Kidney capillary endothelial cell (primary cell): Measurements from ENCODE around the gene ODF2.
A peak's percentile ranks its signal among the peaks of the same experiment; 100 is the strongest.
"Not testable (repeated sequence)": the region's sequence is repeated elsewhere in the genome, so short reads cannot be mapped to it uniquely, and the experiment has no call there.

Experiments
- DNase-seq: peaks from one replicate; pipeline ENCODE4 v3.0.0-alpha.2; 2018; ENCODE audit warnings: low spot score

ODF2 gene

DNA sequence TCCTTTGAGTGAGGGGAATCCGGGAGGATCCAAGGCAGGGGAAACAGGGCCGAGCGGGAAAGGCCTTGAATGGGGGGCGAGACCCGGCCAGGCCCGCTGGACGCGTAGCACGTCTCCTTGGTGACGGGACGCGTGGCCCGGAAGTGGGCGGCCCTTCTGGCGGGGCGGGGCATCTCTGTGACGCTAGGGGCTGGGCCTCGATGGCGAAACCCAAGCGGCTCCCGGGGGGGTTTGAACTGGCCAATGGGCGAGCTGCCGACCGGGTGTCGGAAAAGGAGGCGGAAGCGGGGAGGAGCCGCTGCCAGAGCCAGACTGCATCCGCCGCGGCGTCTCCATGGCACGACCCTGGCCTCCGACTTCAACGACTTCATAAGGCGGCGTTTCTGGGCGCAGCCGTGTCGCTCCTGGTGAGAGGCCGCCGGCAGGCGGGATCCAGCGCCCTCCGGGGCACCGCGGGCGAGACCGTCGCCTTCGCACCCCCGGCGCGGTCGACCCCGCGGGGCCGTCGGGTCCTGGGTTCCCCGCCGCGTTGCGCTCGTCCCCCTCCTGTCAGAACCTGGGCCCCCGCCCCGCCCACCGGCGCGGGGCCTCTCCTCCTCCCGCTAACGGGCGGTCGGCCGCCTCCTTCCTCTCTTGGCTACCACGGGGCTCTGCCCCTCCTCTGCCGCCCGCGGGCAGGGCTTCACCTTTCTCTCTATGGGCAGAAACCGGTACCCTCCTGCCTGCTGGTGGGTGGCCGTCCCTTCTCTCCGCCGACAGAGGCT lies at the start of gene ODF2:
TSS of gene ODF2 (plus strand) at position 158 of the 764 bp plus-strand sequence. CDS start at position 244, 86 bp downstream.
- DNase-seq: peak; percentile 94

DNA sequence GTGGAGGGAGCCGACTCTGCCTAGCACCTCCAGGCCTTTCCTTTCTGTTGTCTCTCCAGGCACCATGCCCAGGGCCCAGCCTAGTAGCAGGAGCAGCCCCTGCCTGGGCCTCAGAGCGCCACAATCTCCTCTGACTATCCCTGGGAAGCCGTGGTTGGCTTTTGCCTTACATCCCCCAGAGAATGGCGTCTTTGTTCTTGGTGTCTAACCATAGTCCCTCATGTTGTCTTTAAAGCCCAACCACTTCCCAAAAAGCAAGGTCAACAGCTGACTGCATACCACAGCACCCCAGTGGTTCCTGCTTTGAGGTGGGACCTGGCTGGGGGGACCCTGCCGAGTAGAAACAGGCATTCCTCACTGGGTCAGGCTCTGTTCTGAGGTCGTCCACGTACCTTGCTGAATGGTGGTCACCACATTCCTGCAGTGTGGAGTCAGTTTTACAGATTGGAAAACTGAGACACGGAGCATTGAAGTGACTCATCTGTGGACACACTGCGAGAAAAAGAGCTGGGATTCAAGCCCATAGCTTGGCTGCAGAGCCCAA lies 48.9 kb upstream of the ODF2 start:
- no peak for DNase-seq

DNA sequence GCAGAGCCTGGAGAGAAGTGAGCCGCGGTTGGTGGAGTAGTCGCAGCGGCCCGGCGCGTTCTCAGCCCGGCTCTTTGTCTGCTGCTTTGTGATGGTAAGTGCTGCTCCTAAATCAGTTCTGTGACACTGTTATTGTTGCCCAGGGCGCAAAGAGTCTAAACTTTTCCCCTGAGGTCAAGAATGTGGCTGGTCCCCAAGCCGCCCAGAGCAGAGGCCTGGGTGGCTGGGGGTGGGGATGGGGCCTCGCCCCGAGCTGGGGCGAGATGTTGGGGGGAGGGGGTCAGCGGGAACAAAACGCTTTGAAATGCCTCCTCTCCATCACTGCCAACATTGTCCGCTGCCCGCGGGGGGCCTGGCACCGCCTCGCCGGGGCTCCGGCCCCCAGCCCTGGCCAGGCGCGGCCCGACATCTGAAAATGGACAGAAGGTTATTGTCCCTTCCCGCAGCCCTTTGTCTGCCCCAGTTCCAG lies 46.8 kb upstream of the ODF2 start:
- no peak for DNase-seq

DNA sequence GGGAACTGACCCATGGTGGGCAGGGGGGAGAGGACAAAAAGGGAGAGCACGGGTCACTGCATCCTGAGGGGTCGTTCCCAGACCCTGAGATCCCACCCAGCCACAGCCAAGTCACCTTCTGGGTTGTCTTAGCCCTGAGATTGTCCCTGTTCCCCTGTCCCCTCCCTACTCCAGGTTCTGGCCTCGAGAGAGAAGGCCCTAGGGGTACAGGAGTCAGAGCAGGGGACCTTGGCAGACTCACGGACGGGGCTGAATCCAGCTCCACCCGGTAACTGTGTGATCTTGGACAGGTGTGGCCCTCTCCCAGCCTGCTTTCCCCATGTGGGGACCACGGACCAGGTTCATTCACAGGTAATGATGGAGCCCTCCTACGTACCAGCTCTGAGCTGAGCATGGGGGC lies 46.4 kb upstream of the ODF2 start:
- no peak for DNase-seq

DNA sequence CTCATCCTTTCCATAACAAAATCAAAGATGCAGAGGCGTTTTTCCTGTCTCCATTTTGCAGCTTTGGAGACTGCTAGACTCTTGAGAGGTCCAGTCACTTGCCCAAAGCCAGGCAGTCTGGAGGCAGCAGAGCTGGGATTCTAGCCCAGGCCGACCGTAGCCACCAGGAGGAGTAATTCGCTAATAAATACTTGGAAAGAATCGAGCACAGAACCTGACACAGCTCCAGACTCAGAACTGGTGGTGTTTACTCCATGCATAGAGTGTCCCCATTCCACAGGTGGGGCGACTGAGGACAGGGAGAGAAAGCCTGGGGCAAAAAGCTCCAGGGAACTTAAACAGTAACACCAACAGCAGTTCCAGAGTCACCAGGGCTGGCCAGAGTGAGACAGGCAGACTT lies 45.8 kb upstream of the ODF2 start:
- DNase-seq: no peak

DNA sequence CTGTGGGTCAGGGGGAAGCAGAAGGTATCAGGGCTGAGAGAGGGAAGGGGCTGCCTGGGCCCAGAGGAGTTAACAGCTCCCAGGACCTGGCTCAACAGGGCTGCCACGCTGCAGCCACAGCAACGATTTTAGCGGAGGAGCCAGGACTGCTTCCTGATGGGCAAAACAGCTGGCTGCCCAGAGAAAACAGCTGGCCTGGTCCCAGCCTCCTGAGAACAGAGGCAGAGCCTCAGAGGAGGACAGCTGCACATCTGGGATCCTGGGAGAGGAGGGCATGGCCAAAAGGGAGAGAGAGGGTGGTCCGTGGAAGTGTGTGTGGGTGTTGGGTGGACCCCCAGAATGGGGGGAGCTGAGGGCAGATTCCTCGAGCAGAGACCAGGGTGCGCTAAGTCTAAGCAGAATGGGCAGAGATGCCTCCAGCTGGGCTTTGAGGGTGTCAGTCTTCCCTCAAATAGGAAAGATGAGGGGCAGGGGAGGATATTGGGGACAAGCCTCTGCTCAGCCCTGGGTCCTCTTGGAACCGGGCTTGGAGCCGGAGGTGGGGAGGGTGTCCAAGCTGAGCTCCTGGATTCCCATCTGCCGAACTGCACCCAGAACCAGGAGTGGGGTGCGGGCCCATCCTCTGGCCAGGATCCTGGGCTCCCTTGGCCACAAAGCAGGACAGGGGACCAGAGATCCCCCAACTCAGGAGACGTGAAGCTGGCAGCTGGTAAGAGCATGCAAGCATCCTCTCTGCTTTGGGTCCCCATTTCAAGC lies 44.3 kb upstream of the ODF2 start:
- DNase-seq: no peak

DNA sequence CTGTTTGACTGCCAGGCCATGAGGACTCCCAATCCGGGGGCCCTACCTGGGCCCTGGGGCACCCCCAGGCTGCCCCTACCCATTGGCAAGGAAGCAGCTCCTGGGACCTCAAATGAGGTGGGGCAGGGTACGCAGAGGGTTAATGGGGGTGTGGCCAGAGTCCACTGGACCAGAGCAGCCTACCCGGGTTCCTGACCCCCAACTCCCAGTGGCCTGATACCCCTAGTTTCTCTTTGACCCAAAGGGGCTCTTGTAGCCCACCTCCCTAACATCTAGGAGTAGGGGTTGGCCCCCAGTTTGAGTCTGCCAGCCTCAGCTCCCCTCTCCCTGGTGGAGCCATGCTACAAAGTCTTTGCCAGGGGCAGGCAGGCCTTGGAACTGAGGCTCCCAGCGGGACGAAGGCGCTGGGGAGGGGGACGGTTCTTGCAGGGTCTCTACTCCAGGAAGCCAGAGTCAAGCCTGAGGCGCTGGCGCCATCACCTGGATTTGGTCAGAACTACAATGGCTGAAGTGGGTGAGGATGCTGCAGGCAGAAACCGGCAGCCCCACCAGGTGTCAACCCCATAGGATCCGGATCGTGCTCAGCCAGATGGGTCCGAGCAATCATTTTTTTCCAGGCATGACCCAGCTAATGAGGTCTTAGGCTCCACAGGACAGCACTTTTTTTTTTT lies 43.6 kb upstream of the ODF2 start:
- peak; percentile 31 for DNase-seq

DNA sequence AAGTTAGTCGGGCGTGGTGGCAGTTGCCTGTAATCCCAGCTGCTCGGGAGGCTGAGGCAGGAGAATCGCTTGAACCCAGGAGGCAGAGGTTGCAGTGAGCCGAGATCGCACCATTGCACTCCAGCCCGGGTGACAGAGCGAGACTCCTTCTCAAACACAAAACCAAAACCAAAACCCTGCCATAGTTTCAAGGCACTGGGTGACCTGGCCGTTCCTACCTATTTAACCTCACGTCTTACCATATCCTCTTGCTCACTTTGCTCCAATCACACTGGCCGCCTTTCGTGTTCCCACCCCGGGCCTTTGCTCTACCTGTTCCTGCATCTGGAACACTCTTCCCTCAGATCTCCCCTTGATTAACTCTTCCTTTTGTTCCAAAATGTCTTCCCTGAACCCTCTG lies 42.1 kb upstream of the ODF2 start:
- DNase-seq: not testable (repeated sequence)

DNA sequence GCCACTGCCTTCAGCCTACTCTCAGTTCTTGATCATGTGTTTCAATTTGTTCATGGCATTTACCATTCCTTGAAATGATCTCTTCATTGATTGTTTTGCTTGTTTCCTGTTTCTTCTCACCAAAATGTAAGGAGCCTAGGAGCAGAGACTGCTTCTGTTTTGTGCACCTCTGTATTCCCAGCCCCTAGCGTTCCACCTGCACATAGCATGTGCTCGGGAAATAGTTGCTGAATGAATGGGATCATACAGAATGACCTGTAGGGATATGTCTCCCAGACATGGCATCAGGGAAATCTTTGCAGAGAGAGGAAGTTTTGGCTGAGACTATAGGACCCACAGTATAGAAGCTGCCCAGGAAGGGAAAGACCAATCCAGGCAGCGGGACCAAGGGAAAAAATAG lies 41.3 kb upstream of the ODF2 start:
- DNase-seq: no peak

DNA sequence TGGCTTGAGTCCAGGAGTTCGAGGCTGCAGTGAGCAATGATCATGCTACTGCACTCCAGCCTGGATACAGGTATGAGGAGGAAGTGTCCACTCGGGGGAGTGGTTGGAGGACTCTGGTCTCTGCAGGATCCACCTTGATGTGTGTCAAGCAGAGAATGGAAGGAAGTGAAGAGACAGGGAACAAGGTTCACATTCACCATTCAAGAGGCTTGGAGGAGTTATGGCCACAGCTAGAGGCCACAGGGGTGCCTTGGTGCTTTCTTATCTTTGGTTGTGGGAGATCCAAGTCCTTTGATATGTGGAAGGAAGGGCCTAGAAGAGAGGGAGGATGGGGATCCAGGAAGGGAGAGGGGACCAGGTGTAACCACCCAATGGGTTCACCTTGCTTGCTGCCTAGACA lies 40.5 kb upstream of the ODF2 start:
- no peak for DNase-seq

DNA sequence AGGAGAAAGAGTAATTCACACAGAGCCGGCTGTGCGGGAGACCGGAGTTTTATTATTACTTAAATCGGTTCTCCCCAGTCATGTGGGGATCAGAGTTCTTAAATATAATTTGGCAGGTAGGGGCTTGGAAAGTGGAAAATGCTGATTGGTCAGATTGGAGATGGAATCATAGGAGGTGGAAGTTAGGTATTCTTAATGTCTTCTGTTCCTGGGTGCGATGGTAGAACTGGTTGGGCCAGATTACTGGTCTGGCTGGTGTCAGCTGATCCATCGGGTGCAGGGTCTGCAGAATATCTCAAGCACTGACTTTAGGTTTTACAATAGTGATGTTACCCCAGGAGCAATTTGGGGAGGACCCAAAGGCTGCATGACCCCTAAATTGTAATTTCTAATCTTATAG lies 39.8 kb upstream of the ODF2 start:
- DNase-seq: no peak

DNA sequence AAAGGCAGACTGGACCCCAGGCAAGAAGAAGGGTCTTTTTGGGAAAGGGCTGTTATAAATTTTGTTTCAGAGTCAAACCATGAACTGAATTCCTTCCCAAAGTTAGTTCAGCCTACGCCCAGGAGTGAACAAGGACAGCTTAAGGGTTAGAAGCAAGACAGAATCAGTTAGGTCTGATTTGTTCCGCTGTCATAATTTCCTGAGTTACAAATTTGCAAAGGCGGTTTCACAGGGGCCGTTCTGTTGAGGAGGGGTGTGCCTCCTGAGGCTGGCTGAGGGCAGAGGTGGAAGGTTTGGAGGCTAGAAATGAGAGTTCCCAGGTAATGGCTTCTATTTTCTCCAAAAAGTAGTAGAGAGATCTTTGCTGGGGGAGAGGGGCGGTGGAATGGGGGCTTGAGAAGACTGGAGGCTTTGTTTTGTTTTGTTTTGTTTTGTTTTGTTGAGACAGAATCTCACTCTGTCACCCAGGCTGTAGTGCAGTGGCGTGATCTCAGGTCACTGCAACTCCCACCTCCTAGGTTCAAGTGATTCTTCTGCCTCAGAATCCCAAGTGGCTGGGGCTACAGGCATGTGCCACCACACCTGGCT lies 39.3 kb upstream of the ODF2 start:
- no peak for DNase-seq

DNA sequence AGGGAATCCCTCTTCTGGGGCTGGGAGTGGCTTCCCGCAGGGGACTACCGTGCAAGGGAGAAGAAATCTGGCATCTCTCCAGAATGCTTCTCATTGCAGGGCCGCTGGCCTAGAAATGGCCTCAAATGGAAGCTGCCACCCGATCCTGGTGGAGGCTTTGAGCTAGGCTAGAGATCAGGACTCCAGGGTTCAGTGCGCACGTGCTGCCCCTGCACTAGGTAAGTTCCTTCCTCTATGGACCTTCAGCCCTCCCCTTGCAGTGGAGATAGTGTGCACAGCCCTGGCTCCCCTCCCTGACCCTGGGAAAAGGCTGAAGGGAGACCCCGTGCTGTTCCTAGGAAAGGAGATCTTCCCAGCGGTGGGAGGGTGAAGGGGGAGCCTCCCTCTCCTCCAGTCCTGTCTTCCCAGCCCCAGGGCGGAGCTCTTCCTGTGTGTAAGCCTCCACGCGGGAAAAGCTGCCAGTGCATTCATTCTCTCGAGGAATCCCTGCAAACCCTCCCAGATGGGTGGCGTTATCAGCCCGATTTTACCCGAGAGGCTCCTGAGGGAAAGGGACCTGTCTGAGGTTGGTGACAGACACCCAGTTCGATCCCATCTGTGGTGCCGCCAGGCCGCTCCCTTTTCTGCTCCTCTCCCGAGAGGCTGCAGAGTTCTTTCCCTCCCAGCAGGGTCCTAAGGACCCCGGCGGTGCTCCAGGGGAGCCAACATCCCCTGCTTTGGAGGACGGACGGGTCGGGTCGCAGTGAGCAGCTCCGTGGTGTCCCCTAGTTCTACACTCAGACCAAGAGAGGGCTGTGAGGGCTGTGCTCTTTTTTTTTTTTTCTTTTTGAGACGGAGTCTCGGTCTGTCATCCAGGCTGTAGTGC lies 36.5 kb upstream of the ODF2 start:
- DNase-seq: no peak

DNA sequence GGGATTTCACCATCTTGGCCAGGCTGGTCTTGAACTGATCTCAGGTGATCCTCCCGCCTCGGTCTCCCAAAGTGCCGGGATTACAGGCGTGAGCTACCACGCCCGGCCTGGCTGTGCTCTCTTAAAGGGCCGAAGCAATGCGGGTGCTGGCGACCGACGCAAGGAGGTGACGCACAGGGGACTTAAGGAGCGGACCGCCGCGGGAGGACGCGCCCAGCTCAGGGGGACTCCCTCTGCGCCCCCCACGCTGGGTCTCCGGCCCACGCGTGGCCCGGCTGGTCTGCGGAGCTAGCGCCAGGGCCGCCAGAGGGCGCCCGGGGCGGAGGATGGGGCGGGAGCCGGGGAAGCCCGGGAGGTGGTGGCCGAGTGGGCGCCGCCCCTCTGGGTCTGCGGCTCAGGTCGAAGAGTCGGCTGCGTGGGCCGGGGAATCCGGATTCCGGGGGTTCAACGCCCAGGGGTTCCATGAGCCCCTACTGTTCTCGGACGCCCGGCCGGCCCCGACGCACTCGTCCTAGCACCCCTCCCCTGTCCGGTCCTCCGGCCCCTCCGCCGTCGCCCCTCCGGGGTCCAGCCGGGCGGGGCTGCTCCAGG lies 35.7 kb upstream of the ODF2 start:
- DNase-seq: peak; percentile 55

DNA sequence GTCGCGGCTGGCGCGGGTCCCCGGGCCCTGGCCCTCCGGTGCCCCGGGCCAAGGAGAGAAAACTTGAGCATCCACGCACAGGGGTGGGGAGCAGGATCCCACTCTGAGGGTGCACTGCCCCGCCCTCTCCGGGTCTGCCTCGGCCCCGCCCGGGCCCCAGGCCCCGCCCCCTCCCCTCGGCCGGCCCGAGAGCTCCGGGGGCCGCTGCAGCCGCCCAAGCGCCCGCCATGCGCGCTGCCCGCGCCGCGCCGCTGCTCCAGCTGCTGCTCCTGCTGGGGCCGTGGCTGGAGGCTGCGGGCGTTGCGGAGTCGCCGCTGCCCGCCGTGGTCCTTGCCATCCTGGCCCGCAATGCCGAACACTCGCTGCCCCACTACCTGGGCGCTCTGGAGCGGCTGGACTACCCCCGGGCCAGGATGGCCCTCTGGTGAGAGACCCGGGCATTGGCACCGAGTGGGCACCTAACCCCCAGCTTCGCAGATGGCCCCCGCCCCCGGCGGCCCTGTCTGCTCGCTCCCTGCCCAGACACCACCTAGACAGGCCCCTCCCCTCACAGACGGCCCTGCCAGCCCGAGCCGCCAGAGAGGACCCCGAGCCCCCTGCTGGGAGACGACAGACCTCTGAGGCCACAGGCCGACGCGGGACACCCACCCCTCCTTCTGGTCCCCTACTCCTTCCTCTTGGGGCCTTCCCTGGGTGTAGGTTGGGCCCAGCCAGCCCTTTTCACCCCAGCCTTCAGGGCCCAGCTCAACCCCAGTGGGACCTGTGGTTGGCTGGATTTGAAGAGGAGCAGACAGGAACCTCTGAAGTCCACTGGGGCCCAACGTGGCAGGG lies 34.9 kb upstream of the ODF2 start, which contains the start of gene CERCAM:
TSS of gene CERCAM (plus strand) at position 207 of the 831 bp plus-strand sequence. CDS start at position 228, 21 bp downstream.
- no peak for DNase-seq

DNA sequence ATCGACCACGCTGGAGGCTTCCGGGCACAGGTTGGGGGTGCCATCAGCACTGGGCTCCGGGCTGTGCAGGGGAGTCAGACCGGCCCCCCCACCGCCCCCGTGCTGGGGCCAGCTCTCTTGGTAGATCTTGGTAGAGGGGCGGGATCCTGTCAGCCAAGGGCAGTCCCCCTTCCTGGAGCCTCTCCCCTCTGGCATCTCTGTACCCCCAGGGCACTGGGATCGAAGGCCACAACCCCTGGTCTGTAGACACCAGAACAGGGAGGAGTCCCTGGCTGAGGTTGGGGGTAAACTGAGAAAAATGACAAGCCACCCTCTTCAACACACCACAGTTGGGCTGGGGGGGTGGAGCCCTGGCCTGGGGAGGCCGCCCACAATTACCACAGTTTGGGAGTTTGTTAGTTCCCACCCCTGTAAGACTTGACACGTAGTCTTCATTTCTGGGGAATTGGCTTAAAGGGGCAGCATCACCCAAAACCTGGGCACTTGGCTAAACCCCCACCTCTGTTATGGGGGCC lies 34.3 kb upstream of the ODF2 start:
- no peak for DNase-seq

DNA sequence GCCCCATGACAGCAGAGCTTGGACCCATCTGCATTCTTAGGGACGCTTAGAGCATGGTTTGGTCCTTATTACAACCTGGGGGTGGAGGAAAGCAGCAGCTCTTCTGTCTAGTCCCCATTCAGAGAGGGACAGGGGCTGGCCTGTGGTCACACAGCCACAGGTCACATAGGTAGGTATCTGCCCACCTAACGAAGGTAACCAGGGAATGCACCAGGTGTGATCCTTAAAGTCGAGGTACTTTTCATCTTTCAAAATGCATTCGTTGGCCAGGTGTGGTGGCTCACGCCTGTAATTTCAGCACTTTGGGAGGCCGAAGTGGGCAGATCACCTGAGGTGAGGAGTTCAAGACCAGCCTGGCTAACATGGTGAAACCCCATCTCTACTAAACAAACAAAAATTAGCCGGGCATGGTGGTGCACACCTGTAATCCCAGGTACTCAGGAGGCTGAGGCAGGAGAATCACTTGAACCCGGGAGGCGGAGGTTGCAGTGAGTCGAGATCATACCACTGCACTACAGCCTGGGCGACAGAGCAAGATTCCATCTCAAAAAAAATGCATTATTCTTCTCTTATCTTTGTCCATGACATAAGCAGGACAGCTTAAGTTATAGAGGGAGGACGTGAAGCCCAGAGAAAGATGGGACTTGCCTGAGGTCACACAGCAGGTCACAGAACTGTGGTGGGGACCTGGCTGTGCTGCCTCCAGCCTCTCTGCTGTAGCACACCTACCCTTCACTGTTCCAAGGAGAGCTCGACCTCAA lies 33.6 kb upstream of the ODF2 start:
- DNase-seq: not testable (repeated sequence)

DNA sequence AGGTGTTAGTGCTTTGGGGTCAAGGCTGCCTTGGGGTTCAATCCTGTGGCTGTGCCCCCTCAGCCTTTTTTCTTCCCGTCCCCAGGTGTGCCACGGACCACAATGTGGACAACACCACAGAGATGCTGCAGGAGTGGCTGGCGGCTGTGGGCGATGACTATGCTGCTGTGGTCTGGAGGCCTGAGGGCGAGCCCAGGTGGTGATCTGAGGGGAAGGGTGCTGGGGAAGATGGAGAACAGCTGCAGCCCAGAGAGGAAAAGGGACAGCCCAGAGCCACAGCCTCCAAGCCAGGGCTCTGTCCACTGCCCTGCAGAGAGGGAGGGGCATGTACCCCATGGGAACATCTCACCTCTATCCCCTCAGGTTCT lies 33.0 kb upstream of the ODF2 start:
- no peak for DNase-seq

DNA sequence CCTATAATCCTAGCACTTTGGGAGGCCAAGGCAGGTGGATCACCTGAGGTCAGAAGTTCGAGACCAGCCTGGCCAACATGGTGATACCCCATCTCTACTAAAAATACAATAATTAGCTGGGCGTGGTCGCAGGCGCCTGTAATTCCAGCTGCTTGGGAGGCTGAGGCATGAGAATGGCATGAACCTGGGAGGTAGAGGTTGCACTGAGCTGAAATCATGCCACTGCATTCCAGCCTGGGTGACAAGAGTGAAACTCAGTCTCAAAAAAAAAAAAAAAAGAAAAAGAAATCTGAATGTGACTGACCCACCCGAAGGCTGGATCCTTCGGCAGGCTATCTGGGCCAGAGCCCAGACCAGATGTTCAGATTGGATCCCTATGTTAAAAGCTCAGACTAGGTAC lies 32.5 kb upstream of the ODF2 start:
- DNase-seq: not testable (repeated sequence)
